T-helper 2 cell treated with Interferon-gamma antibody and Interleukin-4, amounts not matched to agents 100 ng/mL and 5 ng/mL, for 36 hours (primary cell): ENCODE measurements around the gene A2M. TPM values are rescaled to one million over a fixed set of nuclear protein-coding genes. Genes with fewer than 3 reads are reported as not detected.

Experiments used
- intact Hi-C: fragments of 100-400 bp; cut with micrococcal nuclease; formaldehyde crosslinking; loops from one replicate; pipeline ENCODE4 v1.15.1; 2023
- total RNA-seq: library from RNA; stranded (reverse); gene quantifications from 2 replicates; pipeline ENCODE4 v1.2.3, GENCODE V29; 2022

Gene A2M
- total RNA-seq, 1 donor from 2014 or later: not detected

- intact Hi-C loops: no loop called here
Measured at GRCh38 chr12:9122091-9122609, 6.4 kb upstream of the A2M start.

GRCh38 chr12:9120487-9121184, 4.9 kb upstream of the A2M start:
- intact Hi-C loops: no loop called here

DNA sequence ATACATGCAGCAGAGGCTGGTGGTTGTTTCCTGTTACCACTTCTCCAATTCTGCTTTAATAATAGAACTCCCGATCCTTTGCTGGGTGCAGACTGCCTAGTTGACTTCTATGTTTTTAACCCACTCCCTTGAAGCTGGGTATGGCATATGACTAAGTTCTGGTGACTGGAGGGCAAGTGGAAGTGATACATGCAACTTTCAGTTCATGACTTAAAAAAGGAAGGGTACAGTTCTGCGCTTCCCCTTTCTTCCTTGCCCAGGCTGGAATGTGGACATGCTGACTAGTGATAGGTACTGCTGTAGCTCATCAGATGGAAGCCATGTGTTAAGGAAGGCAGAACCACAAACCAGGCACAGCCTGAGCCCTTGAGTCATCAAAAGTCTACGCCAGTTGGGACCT, 2.4 kb upstream of the A2M start:
- intact Hi-C loops: no loop called here

GRCh38 chr12:9114946-9115345, 773 bp downstream of the A2M start:
- intact Hi-C loops: no loop called here

- intact Hi-C loops: no loop called here
Measured at GRCh38 chr12:9113987-9114309, 1.8 kb downstream of the A2M start.

GRCh38 chr12:9113296-9113986, 2.3 kb downstream of the A2M start:
- intact Hi-C loops: no loop called here

GRCh38 chr12:9112076-9112853, 3.5 kb downstream of the A2M start:
- intact Hi-C loops: no loop called here

DNA sequence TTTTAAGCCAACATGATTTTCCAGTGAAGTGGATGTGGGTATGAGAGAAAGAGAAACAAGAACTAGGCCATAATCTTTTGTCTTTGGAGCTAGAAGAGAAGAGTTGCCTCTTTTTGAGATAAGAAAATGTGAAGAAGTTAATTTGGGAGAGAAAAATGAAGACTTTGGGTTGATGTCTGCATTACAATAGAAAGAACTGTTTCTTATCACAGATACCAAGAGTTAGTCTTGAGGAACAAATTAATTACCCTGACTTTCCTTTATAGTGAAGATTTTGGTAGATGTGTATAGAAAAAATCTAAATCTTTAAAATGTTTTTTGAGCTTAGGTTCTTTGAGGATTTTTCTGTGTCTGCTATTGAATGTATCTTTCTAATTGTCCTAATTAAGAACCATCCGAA, 4.2 kb downstream of the A2M start:
- intact Hi-C loops: no loop called here

DNA sequence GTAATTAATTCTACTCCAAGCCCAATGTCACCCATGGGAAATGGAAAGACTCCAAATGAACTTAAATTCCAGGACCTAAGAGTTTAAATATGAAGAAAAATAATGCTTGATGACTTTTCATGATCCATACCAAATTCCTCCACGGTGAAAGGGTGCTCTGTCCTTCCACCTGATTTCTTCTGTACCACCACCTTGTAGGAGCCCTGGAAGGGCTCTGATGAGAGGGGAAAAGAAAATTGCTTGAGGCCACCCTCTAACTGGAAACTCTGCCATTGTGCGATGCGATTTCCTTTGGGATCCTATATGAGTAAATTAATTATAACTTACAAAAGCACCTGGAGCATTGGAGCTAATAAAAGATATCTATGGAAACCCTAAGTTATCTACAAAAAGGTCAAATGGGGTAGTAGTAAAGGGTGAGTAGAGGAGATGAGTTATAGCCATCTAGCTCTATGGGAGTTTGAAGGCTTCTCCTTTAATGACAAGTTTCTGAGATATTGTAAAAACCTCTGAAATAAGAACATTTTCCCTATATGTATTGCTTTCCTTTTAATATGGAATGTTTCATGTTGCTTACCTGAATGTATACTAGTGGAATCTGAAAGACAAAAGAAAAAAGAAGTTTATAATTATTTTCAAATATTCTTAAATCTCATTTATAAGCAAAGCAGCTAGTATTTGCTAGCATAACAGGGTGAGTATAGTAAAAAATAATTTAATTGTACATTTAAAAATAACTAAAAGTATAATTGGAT, 5.8 kb downstream of the A2M start:
- intact Hi-C loops: no loop called here

DNA sequence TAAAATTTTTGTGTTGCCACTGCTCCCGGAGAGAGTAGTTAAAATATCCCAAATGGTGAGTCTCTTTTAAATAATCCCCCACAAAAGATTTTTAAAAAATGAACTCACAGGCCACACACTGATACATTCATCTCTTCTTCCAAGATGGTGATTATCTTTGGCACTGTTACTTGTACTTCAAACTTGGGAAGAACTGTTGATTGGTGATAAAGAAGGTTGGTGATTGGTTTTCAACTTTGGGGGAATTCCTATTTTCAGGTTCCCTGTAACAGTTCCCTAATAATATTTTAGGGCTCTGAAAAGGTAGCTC, 6.6 kb downstream of the A2M start:
- intact Hi-C loops: no loop called here

- intact Hi-C loops: no loop called here
Measured at GRCh38 chr12:9108504-9109212, 7.1 kb downstream of the A2M start.

GRCh38 chr12:9107542-9107873, 8.2 kb downstream of the A2M start:
- intact Hi-C loops: no loop called here

DNA sequence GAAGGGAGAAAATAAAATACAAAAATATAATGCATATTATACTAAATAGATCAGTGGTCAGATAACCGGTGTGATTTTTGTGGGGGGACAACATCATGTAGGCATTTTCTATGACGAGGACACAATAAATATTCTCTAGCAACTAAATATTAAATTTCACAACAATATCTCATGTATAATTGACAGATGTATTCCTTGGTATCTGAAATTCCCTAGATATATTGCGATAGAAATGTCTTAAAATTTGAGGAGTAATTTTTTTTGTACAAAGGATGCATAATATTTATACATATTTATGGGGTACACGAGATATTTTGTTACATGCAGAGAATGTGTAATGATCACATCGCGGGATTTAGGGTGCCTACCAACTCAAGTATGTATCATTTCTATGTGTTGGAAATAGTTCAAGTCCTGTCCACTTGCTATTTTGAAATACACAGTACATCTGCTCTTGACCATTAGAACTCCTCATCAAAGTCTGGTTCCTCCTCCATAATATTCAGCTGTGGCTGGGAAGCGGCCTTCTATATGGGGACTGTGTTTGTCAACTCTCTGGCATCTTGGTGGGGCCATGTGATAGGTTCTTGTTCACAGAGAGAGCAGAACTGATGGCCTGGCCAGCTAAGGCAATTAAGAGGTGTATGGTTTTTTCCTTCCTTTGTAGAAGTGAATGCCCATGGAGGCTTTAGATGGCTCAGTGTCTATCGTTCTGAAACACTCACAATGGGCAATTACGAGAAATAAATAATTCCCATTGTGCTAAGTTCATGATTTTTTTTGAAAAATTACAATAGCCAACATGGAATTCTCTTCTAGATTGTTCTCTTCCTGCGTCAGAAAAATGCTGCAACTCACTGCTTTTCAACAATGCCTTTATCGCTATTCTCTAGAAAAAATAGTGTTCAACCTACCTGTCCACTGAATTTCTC, 8.8 kb downstream of the A2M start:
- intact Hi-C loops: no loop called here

DNA sequence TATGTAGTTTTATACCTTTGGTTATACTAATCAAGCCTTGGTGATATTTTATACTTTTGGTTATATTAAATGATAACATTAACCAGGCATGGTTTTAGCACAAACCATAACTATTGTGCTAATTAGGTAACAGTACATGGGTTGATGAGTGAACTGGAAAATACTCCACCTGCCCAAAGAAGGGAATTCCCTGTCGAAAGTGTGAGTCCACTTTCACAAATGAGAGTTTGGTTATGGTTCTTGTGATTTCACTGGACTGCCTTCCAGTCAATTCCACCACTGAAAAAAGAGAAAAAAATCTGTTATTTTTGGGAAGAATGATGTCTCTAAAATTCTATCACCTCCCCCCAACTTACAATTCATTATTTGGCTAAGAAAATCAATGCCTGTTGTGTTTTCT, 9.7 kb downstream of the A2M start:
- intact Hi-C loops: no loop called here

DNA sequence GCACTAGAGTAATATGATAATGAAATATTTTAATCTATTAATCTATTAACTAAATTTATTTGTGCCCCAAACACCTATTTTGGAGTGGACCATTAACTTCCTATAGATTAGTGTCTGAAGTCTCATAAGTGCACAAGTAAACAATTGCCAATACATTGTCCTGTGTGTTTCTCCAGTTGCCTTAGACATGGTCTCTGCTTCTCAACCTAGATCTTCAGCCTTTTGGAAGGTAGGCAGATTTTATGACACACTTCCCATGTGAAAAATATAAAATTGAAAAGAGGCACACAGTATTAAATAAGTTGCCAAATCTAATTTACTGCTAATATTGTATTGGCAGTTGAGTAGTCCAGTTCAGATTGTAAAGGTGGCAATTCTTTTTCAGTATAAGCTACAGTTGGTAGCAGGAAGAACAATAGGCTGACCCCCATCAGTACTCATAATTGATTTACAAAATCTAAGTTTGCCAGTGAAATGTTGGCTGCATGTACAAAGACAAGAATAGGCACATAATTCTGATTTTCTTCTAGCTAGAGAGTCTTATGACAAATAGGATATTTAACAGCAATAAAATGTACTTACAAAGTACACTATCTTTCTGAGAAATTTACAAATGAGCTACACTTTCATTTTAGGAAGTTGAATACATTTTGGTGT, 10.8 kb downstream of the A2M start:
- intact Hi-C loops: no loop called here

GRCh38 chr12:9104087-9104486, 11.6 kb downstream of the A2M start:
- intact Hi-C loops: no loop called here

- intact Hi-C loops: no loop called here
Measured at GRCh38 chr12:9103050-9103849, 12.5 kb downstream of the A2M start.

GRCh38 chr12:9101018-9101687, 14.6 kb downstream of the A2M start:
- intact Hi-C loops: no loop called here
